Camera-type eye (tissue), 1 donor: ENCODE measurements around the gene CDCP1. TPM values are rescaled to one million over a fixed set of nuclear protein-coding genes. Genes with fewer than 3 reads are reported as not detected.

Experiments used
- total RNA-seq: library from RNA; depleted of rRNA; stranded (reverse); fragments of >200 nt; gene quantifications from one replicate; pipeline ENCODE4 v1.2.3, GENCODE V29; 2014

Gene CDCP1
- 2.2 TPM for total RNA-seq

GRCh38 chr3:45145681-45146614 is at the start of gene CDCP1:
CDCP1 (minus strand) TSS chr3:45146378; CDS start chr3:45146287, 91 bp downstream.

Other genes starting within 250 kb of the CDCP1 start
- 47.1 TPM for gene ZDHHC3, start 170.2 kb downstream of the CDCP1 start, total RNA-seq
- gene EXOSC7, start 170.1 kb downstream of the CDCP1 start, total RNA-seq = 37.7 TPM
- 109 TPM for gene CLEC3B, start 120.1 kb downstream of the CDCP1 start, total RNA-seq
- 4.3 TPM for gene TMEM158, start 79.9 kb upstream of the CDCP1 start, total RNA-seq
- gene LARS2, start 242.2 kb upstream of the CDCP1 start, total RNA-seq = 32.8 TPM